Measurements from ENCODE around the gene RASD2. TPM values are rescaled to one million over a fixed set of nuclear protein-coding genes. Genes with fewer than 3 reads are reported as not detected.
A peak's percentile ranks its signal among the peaks of the same experiment; 100 is the strongest.

The RASD2 gene
- total RNA-seq, 5 donors from 2014 or later (not counting 1 experiment from before 2014, with no cell fraction given): 0.19 to 1.7 (median 1.0) TPM; not detected in 2

DNA sequence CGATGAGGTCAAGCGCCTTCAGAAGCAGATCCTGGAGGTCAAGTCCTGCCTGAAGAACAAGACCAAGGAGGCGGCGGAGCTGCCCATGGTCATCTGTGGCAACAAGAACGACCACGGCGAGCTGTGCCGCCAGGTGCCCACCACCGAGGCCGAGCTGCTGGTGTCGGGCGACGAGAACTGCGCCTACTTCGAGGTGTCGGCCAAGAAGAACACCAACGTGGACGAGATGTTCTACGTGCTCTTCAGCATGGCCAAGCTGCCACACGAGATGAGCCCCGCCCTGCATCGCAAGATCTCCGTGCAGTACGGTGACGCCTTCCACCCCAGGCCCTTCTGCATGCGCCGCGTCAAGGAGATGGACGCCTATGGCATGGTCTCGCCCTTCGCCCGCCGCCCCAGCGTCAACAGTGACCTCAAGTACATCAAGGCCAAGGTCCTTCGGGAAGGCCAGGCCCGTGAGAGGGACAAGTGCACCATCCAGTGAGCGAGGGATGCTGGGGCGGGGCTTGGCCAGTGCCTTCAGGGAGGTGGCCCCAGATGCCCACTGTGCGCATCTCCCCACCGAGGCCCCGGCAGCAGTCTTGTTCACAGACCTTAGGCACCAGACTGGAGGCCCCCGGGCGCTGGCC is 11.0 kb downstream of the RASD2 start:
- Histone ChIP-seq H3K4me1 (ENCODE audit: control insufficient read depth in 1 of 2, extremely low read depth in 1 of 2, insufficient read depth in 2 of 2, low read length in 2 of 2) (peaks cover 7 to 24% of the 10 kb centered on the region in 2 experiments), H3K9me3 (no peaks in the 10 kb centered on the region), H3K36me3 (ENCODE audit: control insufficient read depth in 2 of 2, extremely low read depth in 1 of 2, insufficient read depth in 1 of 2, low read length in 1 of 2) (no peaks in the 10 kb centered on the region), H3K27ac (ENCODE audit: low read length) (no peak overlapping the region), H3K27me3 (replicated peaks in 1 of 2; ENCODE audit: control insufficient read depth in 2 of 2, extremely low read depth in 1 of 2, insufficient read depth in 2 of 2, low read length in 1 of 2) (peaks cover 0 to 34% of the 10 kb centered on the region in 2 experiments), H3K4me3 (ENCODE audit: control insufficient read depth in 1 of 2, extremely low read depth in 1 of 2, low read length in 1 of 2) (no peak overlapping the region)
- Mint-ChIP-seq H3K36me3 (no peaks in the 10 kb centered on the region), H3K27ac (no peak overlapping the region), H3K27me3 (no peaks in the 10 kb centered on the region), H3K4me3 (no peak overlapping the region), H3K4me1 (peaks cover 15 to 20% (median 17%) of the 10 kb centered on the region in 3 donors), H3K9me3 (no peaks in the 10 kb centered on the region)
- DNase-seq: no peak
- ATAC-seq (replicated peaks in 1 of 4): no peak
- ChIA-PET CTCF (no interaction called here), POLR2A (interaction anchor here in 1 of 2 donors (0.6 kb wide), 1 partner anchor 144 kb away, joined by 3 read pairs; no protein-coding TSS in a partner anchor)
- 95% methylated on average over 43 of the region's 43 CpGs for WGBS (ENCODE audit: insufficient coverage)

GRCh38 chr22:35552196-35552842 is 11.7 kb downstream of the RASD2 start:
- no peak overlapping the region for H3K4me3 ChIP-seq (ENCODE audit: control insufficient read depth in 1 of 2, extremely low read depth in 1 of 2, low read length in 1 of 2)
- H3K4me1 Mint-ChIP-seq: peaks cover 15 to 20% (median 17%) of the 10 kb centered on the region in 3 donors
- H3K36me3 Mint-ChIP-seq: no peaks in the 10 kb centered on the region
- H3K27ac ChIP-seq (ENCODE audit: low read length): no peak overlapping the region
- H3K27me3 ChIP-seq (replicated peaks in 1 of 2; ENCODE audit: control insufficient read depth in 2 of 2, extremely low read depth in 1 of 2, insufficient read depth in 2 of 2, low read length in 1 of 2): peaks cover 0 to 29% of the 10 kb centered on the region in 2 experiments
- H3K9me3 ChIP-seq: no peaks in the 10 kb centered on the region
- WGBS (ENCODE audit: insufficient coverage): 21% methylated on average over 2 of the region's 13 CpGs
- no peaks in the 10 kb centered on the region for H3K9me3 Mint-ChIP-seq
- H3K27me3 Mint-ChIP-seq: peaks cover under 1 to 2% of the 10 kb centered on the region in 2 donors
- ATAC-seq (replicated peaks in 1 of 4) (peak; percentile 93 to 98 (median 98)), DNase-seq (peak; percentile 67 to 90 (median 79))
- H3K4me3 Mint-ChIP-seq: peak overlapping the region; percentile 24 to 45 (median 45)
- peak overlapping the region; percentile 0 to 13 for H3K27ac Mint-ChIP-seq
- CTCF ChIA-PET: interaction anchor here in 1 of 2 donors (0.5 kb wide), 1 partner anchor 536 kb away, joined by 3 read pairs; no protein-coding TSS in a partner anchor
- POLR2A ChIA-PET: interaction anchor here in 1 of 2 donors (0.6 kb wide), 1 partner anchor 144 kb away, joined by 3 read pairs; no protein-coding TSS in a partner anchor
- peaks cover 7 to 24% of the 10 kb centered on the region in 2 experiments for H3K4me1 ChIP-seq (ENCODE audit: control insufficient read depth in 1 of 2, extremely low read depth in 1 of 2, insufficient read depth in 2 of 2, low read length in 2 of 2)
- no peaks in the 10 kb centered on the region for H3K36me3 ChIP-seq (ENCODE audit: control insufficient read depth in 2 of 2, extremely low read depth in 1 of 2, insufficient read depth in 1 of 2, low read length in 1 of 2)

- Mint-ChIP-seq H3K27ac (peak overlapping the region; percentile 0 to 13), H3K4me3 (peak overlapping the region; percentile 24 to 45 (median 45)), H3K4me1 (peaks cover 15 to 20% (median 17%) of the 10 kb centered on the region in 3 donors), H3K27me3 (peaks cover 4 to 6% of the 10 kb centered on the region in 2 donors), H3K36me3 (no peaks in the 10 kb centered on the region), H3K9me3 (no peaks in the 10 kb centered on the region)
- no peak overlapping the region for H3K27ac ChIP-seq (ENCODE audit: low read length)
- POLR2A ChIA-PET: no interaction called here
- CTCF ChIA-PET: interaction anchor here in 1 of 2 donors (0.5 kb wide), 1 partner anchor 536 kb away, joined by 3 read pairs; no protein-coding TSS in a partner anchor
- H3K4me3 ChIP-seq (ENCODE audit: control insufficient read depth in 1 of 2, extremely low read depth in 1 of 2, low read length in 1 of 2): no peak overlapping the region
- DNase-seq (no peak), ATAC-seq (replicated peaks in 1 of 4) (no peak)
- 50% methylated on average over 10 of the region's 11 CpGs for WGBS (ENCODE audit: insufficient coverage)
- H3K36me3 ChIP-seq (ENCODE audit: control insufficient read depth in 2 of 2, extremely low read depth in 1 of 2, insufficient read depth in 1 of 2, low read length in 1 of 2): no peaks in the 10 kb centered on the region
- H3K9me3 ChIP-seq: no peaks in the 10 kb centered on the region
- peaks cover 7 to 24% of the 10 kb centered on the region in 2 experiments for H3K4me1 ChIP-seq (ENCODE audit: control insufficient read depth in 1 of 2, extremely low read depth in 1 of 2, insufficient read depth in 2 of 2, low read length in 2 of 2)
- H3K27me3 ChIP-seq (replicated peaks in 1 of 2; ENCODE audit: control insufficient read depth in 2 of 2, extremely low read depth in 1 of 2, insufficient read depth in 2 of 2, low read length in 1 of 2): peaks cover 0 to 27% of the 10 kb centered on the region in 2 experiments
Observed at GRCh38 chr22:35552846-35553245, 12.2 kb downstream of the RASD2 start.

GRCh38 chr22:35553341-35553740 is 12.7 kb downstream of the RASD2 start:
- Mint-ChIP-seq H3K27ac (no peak overlapping the region), H3K4me3 (peak overlapping the region in 1 of 3 donors; percentile 24), H3K4me1 (peaks cover 15 to 23% (median 17%) of the 10 kb centered on the region in 3 donors), H3K27me3 (peaks cover 8 to 9% of the 10 kb centered on the region in 2 donors), H3K36me3 (no peaks in the 10 kb centered on the region), H3K9me3 (no peaks in the 10 kb centered on the region)
- Histone ChIP-seq H3K9me3 (no peaks in the 10 kb centered on the region), H3K36me3 (ENCODE audit: control insufficient read depth in 2 of 2, extremely low read depth in 1 of 2, insufficient read depth in 1 of 2, low read length in 1 of 2) (no peaks in the 10 kb centered on the region), H3K27ac (ENCODE audit: low read length) (no peak overlapping the region), H3K4me3 (ENCODE audit: control insufficient read depth in 1 of 2, extremely low read depth in 1 of 2, low read length in 1 of 2) (no peak overlapping the region), H3K27me3 (replicated peaks in 1 of 2; ENCODE audit: control insufficient read depth in 2 of 2, extremely low read depth in 1 of 2, insufficient read depth in 2 of 2, low read length in 1 of 2) (peaks cover 0 to 32% of the 10 kb centered on the region in 2 experiments), H3K4me1 (ENCODE audit: control insufficient read depth in 1 of 2, extremely low read depth in 1 of 2, insufficient read depth in 2 of 2, low read length in 2 of 2) (peaks cover 7 to 24% of the 10 kb centered on the region in 2 experiments)
- ChIA-PET CTCF (interaction anchor here in 1 of 2 donors (0.5 kb wide), 1 partner anchor 535 kb away, joined by 3 read pairs; no protein-coding TSS in a partner anchor), POLR2A (no interaction called here)
- no peak for ATAC-seq (replicated peaks in 1 of 4)
- 79% methylated on average over 2 of the region's 2 CpGs for WGBS (ENCODE audit: insufficient coverage)
- DNase-seq: no peak

DNA sequence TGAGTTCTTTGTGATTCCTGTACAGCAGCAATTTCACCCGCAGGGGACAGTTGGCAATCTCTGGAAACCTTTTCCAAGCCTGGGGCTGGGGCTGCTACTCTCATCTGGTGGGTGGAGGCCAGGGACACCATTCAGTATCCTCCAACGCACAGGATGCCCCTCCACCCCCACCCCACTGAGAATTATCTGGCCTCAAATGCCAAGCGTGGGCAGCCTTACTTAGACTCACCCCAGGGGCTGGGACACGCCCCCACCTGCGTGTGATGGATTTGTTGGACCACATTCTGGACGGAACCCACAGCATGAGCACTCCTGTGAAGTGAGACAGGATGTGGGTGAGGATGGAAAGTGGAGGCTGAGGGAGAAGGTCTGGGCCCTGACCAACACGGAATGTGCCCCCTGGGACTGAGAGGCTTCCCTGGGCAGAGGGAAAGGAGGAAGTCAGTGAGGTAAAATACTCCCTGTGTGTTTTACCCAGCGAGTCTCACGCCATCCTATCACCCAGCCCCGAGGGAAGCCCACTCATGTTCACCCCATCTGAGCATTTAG is 13.7 kb downstream of the RASD2 start:
- DNase-seq (no peak), ATAC-seq (replicated peaks in 1 of 4) (no peak)
- CTCF ChIA-PET: interaction anchor here in 1 of 2 donors (0.5 kb wide), 1 partner anchor 49 kb away, joined by 3 read pairs; no protein-coding TSS in a partner anchor
- H3K36me3 ChIP-seq (ENCODE audit: control insufficient read depth in 2 of 2, extremely low read depth in 1 of 2, insufficient read depth in 1 of 2, low read length in 1 of 2): no peaks in the 10 kb centered on the region
- Mint-ChIP-seq H3K9me3 (no peaks in the 10 kb centered on the region), H3K4me1 (peaks cover 15 to 23% (median 17%) of the 10 kb centered on the region in 3 donors), H3K36me3 (no peaks in the 10 kb centered on the region), H3K27me3 (peaks cover 8 to 9% of the 10 kb centered on the region in 2 donors), H3K27ac (no peak overlapping the region), H3K4me3 (no peak overlapping the region)
- no peak overlapping the region for H3K4me3 ChIP-seq (ENCODE audit: control insufficient read depth in 1 of 2, extremely low read depth in 1 of 2, low read length in 1 of 2)
- H3K9me3 ChIP-seq: no peaks in the 10 kb centered on the region
- POLR2A ChIA-PET: interaction anchor here in 1 of 2 donors (0.6 kb wide), 1 partner anchor 101 kb away, joined by 5 read pairs; no protein-coding TSS in a partner anchor
- no peak overlapping the region for H3K27ac ChIP-seq (ENCODE audit: low read length)
- peaks cover 7 to 24% of the 10 kb centered on the region in 2 experiments for H3K4me1 ChIP-seq (ENCODE audit: control insufficient read depth in 1 of 2, extremely low read depth in 1 of 2, insufficient read depth in 2 of 2, low read length in 2 of 2)
- whole genome bisulfite sequencing (ENCODE audit: insufficient coverage): 54% methylated on average over 5 of the region's 10 CpGs
- peaks cover 0 to 32% of the 10 kb centered on the region in 2 experiments for H3K27me3 ChIP-seq (replicated peaks in 1 of 2; ENCODE audit: control insufficient read depth in 2 of 2, extremely low read depth in 1 of 2, insufficient read depth in 2 of 2, low read length in 1 of 2)

DNA sequence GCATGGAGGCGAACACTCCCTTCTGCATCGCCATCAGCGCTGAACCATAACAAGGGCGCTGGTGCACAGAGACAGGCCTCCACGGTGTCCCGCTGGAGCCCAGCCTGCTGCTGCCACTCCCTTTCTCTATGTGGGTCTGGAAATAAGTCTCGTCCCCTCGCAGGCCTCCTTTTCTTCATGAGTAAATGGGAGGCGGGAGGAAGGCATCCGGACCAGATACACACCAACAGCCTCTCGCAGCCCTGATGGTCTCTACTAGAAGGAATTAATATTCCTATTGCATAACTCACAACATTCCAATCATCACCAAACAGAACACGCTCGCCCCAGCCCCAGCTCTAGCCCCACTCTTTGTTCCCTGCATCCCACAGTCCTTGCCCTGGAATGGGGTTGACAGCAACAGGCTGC is 14.9 kb downstream of the RASD2 start:
- Mint-ChIP-seq H3K4me3 (no peak overlapping the region), H3K27ac (no peak overlapping the region), H3K9me3 (no peaks in the 10 kb centered on the region), H3K4me1 (peaks cover 15 to 23% (median 17%) of the 10 kb centered on the region in 3 donors), H3K27me3 (peaks cover 13 to 14% of the 10 kb centered on the region in 2 donors), H3K36me3 (no peaks in the 10 kb centered on the region)
- DNase-seq: no peak
- H3K27ac ChIP-seq (ENCODE audit: low read length): no peak overlapping the region
- no peak for ATAC-seq (replicated peaks in 1 of 4)
- 100% methylated on average over 5 of the region's 13 CpGs for WGBS (ENCODE audit: insufficient coverage)
- CTCF ChIA-PET: no interaction called here
- POLR2A ChIA-PET: no interaction called here
- H3K4me3 ChIP-seq (ENCODE audit: control insufficient read depth in 1 of 2, extremely low read depth in 1 of 2, low read length in 1 of 2): no peak overlapping the region
- no peaks in the 10 kb centered on the region for H3K36me3 ChIP-seq (ENCODE audit: control insufficient read depth in 2 of 2, extremely low read depth in 1 of 2, insufficient read depth in 1 of 2, low read length in 1 of 2)
- peaks cover 7 to 24% of the 10 kb centered on the region in 2 experiments for H3K4me1 ChIP-seq (ENCODE audit: control insufficient read depth in 1 of 2, extremely low read depth in 1 of 2, insufficient read depth in 2 of 2, low read length in 2 of 2)
- H3K9me3 ChIP-seq: no peaks in the 10 kb centered on the region
- H3K27me3 ChIP-seq (replicated peaks in 1 of 2; ENCODE audit: control insufficient read depth in 2 of 2, extremely low read depth in 1 of 2, insufficient read depth in 2 of 2, low read length in 1 of 2): peaks cover 0 to 38% of the 10 kb centered on the region in 2 experiments

Measured in T-cell (primary cell).